ENCODE measurements around the gene MAP4K2.

MAP4K2 gene

DNA sequence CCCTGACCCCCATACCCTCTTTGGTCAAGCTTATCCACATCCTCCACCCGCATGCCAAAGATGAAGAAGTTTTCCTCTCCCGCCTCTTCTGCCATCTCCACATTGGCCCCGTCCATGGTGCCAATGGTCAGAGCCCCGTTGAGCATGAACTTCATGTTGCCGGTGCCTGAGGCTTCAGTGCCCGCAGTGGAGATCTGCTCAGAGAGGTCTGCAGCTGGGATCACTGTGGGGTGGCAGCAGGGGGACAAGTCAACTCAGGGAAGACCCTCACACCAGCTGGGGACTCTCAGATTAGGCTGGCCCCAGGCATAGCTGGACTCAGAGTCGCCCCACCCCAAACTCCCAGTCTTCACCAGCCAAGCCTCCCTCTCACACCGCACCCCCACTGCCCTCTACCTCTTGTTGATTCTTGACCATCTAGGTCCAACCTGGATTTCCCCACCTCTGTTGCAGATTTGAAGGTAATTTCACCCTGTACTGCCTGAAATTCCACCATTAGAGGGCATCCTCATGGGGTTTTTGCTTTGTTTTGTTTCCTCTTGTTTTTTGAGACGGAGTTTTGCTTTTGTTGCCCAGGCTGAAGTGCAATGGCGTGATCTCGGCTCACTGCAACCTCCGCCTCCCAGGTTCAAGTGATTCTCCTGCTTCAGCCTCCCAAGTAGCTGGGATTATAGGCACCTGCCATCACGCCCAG lies 52.5 kb downstream of the MAP4K2 start:
- 92 to 94% methylated on average over 8 to 10 of the region's 13 CpGs for WGBS, 2 experiments (ENCODE audit: insufficient coverage in 2 of 2)

DNA sequence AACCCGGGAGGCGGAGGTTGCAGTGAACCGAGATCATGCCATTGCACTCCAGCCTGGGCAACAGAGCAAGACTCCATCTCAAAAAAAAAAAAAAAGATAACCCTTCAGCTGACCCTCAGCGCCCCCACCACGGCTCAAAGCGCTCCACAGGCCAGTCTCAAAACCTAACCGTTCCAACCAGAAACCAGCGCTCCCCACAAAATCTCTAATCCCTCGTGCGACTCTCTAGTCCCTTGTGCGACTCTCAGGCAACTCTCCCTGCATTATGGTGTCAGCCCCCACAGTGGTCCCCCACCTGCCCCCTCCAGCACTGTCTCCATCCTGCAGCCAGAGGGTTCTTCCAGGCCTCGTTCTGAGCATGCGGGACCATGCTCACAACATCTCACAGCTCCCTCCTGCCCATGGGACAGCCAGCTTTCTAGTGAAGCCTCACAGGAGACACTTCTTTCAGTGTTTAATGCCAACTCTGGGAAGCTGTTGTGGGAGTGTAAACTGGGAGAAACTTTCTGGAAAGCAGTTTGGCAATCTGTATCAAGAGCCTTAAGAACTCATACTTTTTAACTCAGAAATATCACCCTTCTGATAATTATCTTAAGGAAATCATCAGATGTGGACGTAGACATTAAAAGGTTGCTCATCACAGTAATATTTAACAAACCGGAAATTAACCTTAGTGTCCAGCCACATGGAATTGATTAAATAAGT lies 54.9 kb downstream of the MAP4K2 start:
- Histone ChIP-seq H3K4me3 (ENCODE audit: extremely low read depth, insufficient read depth, low read length, poor library complexity, severe bottlenecking) (no peak overlapping the region), H3K36me3 (ENCODE audit: control insufficient read depth, insufficient read depth, low read length) (no peaks in the 10 kb centered on the region), H3K4me1 (ENCODE audit: control insufficient read depth, insufficient read depth, low read length, poor library complexity, severe bottlenecking) (peaks cover 5% of the 10 kb centered on the region), H3K27ac (ENCODE audit: low read depth, low read length, severe bottlenecking) (no peak overlapping the region), H3K9me3 (ENCODE audit: control insufficient read depth, low read length) (no peaks in the 10 kb centered on the region)
- 83 to 90% methylated on average over 6 to 11 of the region's 15 CpGs for WGBS, 2 experiments (ENCODE audit: insufficient coverage in 2 of 2)

More for the DNA sequence above, 52.5 kb downstream of the MAP4K2 start:
- H3K27ac ChIP-seq (ENCODE audit: low read depth, low read length, severe bottlenecking) = no peak overlapping the region
- H3K4me1 ChIP-seq (ENCODE audit: control insufficient read depth, insufficient read depth, low read length, poor library complexity, severe bottlenecking) = peaks cover under 1% of the 10 kb centered on the region
- no peaks in the 10 kb centered on the region for H3K36me3 ChIP-seq (ENCODE audit: control insufficient read depth, insufficient read depth, low read length)
- H3K9me3 ChIP-seq (ENCODE audit: control insufficient read depth, low read length) = no peaks in the 10 kb centered on the region
- H3K4me3 ChIP-seq (ENCODE audit: extremely low read depth, insufficient read depth, low read length, poor library complexity, severe bottlenecking) = no peak overlapping the region

DNA sequence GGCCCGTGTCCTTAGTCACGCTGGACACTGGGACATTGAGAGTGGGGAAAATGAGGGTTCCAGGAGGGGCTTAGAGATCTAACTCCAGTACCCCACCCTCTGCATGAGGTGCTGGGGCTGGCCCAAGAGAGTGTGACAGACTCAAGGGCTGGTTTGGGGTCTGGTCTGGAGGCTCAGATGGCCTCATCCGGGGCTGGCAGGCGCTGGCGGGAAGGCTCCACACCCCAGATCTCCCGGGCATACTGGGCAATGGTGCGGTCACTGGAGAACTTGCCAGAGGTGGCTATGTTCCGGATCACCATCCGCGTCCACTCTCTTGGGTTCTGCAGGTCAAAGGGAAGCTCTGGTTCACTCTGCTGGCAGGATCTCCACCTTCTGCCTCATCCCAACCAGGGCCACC lies 56.5 kb downstream of the MAP4K2 start:
- H3K9me3 ChIP-seq (ENCODE audit: control insufficient read depth, low read length) = no peaks in the 10 kb centered on the region
- H3K27ac ChIP-seq (ENCODE audit: low read depth, low read length, severe bottlenecking) = no peak overlapping the region
- no peak overlapping the region for H3K4me3 ChIP-seq (ENCODE audit: extremely low read depth, insufficient read depth, low read length, poor library complexity, severe bottlenecking)
- H3K4me1 ChIP-seq (ENCODE audit: control insufficient read depth, insufficient read depth, low read length, poor library complexity, severe bottlenecking) = peaks cover 5% of the 10 kb centered on the region
- 92% methylated on average over 9 to 10 of the region's 10 CpGs for WGBS, 2 experiments (ENCODE audit: insufficient coverage in 2 of 2)
- H3K36me3 ChIP-seq (ENCODE audit: control insufficient read depth, insufficient read depth, low read length) = no peaks in the 10 kb centered on the region

DNA sequence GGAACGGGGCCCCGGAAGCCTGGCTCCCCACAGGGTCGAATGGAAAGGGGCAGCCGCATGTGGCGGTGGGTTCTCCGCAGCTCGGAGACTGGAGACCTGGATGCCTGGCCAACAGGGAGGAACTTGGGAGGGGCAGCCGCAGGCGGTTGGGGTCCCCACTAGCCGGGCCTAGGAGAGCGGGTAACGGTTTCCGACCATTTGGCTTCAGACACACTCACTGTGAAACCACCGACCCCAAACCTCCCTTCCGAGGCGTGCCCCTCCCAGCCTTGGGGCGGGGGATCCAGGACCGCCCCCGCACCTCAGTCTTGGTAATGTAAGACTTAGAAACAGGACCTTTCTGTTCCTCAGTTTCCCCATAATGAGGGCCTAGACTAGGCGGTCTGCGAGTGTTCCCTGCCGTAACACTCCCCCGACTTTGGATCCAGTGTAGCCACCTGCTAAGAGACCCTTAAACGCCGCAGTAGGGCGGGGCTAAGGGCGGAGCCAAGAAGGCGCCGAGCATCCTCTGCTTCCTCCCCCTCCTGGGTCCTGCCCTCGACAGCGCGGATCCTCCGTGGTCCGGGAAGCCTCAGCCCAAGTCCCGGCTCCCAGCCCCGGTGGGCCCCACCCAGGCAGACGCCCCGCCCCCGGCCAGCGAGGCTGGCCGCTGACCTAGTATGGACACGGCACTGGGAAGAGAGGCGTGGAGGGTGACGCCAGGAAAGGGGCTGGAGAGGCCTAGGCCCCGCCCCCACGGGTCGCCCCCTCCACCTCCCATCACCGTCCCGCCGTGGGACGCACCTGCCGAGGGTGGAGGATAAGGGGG lies 57.3 kb downstream of the MAP4K2 start:
- H3K9me3 ChIP-seq (ENCODE audit: control insufficient read depth, low read length) = no peaks in the 10 kb centered on the region
- H3K27ac ChIP-seq (ENCODE audit: low read depth, low read length, severe bottlenecking) = no peak overlapping the region
- no peaks in the 10 kb centered on the region for H3K36me3 ChIP-seq (ENCODE audit: control insufficient read depth, insufficient read depth, low read length)
- H3K4me3 ChIP-seq (ENCODE audit: extremely low read depth, insufficient read depth, low read length, poor library complexity, severe bottlenecking) = peak overlapping the region; percentile 44
- 1 to 2% methylated on average over 33 to 37 of the region's 52 CpGs for WGBS, 2 experiments (ENCODE audit: insufficient coverage in 2 of 2)
- peaks cover 5% of the 10 kb centered on the region for H3K4me1 ChIP-seq (ENCODE audit: control insufficient read depth, insufficient read depth, low read length, poor library complexity, severe bottlenecking)

DNA sequence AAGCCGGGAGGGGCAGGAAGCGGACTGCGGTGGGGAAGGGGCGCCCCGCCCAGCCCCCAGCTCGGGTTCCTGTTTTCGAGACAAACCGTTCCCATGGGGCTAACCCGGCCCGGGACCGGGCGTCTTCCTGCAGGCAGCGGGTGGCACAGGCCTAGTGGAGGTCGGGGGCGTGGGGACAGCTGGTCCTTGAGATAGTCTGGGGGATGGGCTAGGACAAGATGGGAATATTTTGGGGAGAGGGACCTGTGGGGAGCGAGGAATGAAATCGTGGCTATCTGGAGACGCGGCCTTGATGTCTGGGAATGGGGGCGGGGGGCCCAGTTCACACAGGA lies 57.9 kb downstream of the MAP4K2 start:
- 0 to 1% methylated on average over 18 to 20 of the region's 20 CpGs for WGBS, 2 experiments (ENCODE audit: insufficient coverage in 2 of 2)
- Histone ChIP-seq H3K9me3 (ENCODE audit: control insufficient read depth, low read length) (no peaks in the 10 kb centered on the region), H3K4me1 (ENCODE audit: control insufficient read depth, insufficient read depth, low read length, poor library complexity, severe bottlenecking) (peaks cover 5% of the 10 kb centered on the region), H3K27ac (ENCODE audit: low read depth, low read length, severe bottlenecking) (no peak overlapping the region), H3K4me3 (ENCODE audit: extremely low read depth, insufficient read depth, low read length, poor library complexity, severe bottlenecking) (peak overlapping the region; percentile 44), H3K36me3 (ENCODE audit: control insufficient read depth, insufficient read depth, low read length) (no peaks in the 10 kb centered on the region)

DNA sequence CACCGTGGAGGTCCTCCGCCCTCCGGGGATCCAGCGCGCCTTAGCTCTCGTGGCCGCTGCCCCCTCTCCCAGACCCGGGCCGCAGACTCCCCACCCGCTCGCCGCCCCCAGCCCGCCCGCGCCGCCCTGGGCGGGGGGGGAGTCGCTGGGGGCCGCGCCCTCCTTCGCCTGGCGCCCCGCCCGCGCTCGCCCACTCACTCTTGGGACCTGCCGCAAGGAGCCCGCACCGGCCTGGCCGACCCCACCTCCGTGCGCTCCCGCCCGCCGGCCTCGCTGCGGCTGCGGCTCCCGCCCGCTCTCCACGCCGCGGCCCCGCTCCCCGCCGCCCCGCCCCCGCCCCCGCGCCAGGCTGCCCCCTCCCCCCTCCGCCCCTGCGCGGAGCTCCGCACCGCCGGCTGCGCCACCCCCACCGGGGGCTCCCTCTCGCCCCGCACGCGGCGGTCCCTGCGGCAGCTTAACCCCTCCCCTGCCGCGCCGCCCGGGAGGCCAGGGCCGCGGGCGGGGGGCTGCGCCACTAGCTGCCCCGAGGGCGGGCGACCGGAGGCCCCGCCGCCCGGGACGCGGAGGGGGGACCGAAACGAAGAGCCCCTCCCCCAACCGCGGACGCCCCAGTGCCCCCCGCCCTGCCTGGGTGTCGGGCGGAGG lies 58.3 kb downstream of the MAP4K2 start:
- 1% methylated on average over 18 to 20 of the region's 89 CpGs for WGBS, 2 experiments (ENCODE audit: insufficient coverage in 2 of 2)
- peaks cover 5% of the 10 kb centered on the region for H3K4me1 ChIP-seq (ENCODE audit: control insufficient read depth, insufficient read depth, low read length, poor library complexity, severe bottlenecking)
- no peaks in the 10 kb centered on the region for H3K9me3 ChIP-seq (ENCODE audit: control insufficient read depth, low read length)
- H3K27ac ChIP-seq (ENCODE audit: low read depth, low read length, severe bottlenecking) = no peak overlapping the region
- H3K36me3 ChIP-seq (ENCODE audit: control insufficient read depth, insufficient read depth, low read length) = no peaks in the 10 kb centered on the region
- peak overlapping the region; percentile 44 for H3K4me3 ChIP-seq (ENCODE audit: extremely low read depth, insufficient read depth, low read length, poor library complexity, severe bottlenecking)

DNA sequence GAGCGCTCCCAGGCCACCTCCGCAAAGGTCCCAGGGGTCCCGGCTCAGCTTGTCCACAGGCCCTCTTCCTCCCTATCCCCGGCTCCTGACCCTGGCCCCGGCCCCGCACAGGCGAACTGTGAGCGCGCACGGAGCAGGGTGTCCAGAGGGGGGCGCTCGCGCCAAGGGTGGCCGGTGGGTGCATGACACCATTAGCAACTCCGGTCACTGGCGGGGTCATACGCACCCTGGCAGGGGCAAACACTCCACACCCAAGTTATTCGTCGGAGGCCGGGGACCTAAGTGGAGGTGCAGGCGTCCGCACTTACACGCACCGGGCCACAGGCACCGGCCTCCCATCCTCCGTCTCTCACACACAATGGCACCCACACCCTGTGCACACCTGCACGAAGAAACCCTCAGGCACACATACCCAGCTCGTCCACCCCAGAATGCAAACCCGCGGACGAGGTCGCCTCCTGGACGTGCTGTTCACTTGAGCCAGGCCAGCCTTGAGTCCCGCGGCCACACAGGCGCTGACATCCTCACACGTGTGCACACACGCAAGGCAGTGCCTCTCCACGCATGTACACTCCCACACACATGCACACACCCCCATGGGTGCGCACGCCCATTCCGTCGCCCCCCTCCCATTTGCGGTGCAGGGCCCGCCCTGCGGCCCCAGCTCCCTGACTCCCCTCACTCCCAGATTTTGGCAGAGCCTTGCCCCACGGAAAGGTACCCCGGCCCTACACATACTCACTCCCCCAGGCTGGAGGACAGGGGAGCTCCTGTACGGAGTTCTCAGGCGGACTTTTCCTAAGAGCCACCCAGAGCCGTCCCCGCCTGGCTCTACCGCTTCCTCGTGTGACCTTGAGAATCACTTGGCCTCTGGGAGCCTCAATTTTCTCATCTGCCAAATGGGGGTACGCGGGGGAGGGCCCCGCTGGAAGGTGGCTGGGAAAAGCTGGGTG lies 59.1 kb downstream of the MAP4K2 start, which contains the start of gene RASGRP2:
RASGRP2 (minus strand) TSS at position 552 of the 953 bp plus-strand sequence. CDS start 1,276 bp downstream, outside the sequence.
- H3K9me3 ChIP-seq (ENCODE audit: control insufficient read depth, low read length) = no peaks in the 10 kb centered on the region
- no peaks in the 10 kb centered on the region for H3K36me3 ChIP-seq (ENCODE audit: control insufficient read depth, insufficient read depth, low read length)
- peak within 1 kb of the TSS; percentile 44 for H3K4me3 ChIP-seq (ENCODE audit: extremely low read depth, insufficient read depth, low read length, poor library complexity, severe bottlenecking)
- H3K4me1 ChIP-seq (ENCODE audit: control insufficient read depth, insufficient read depth, low read length, poor library complexity, severe bottlenecking) = peaks cover 5% of the 10 kb centered on the region
- 4 to 7% methylated on average over 44 to 53 of the region's 57 CpGs for WGBS, 2 experiments (ENCODE audit: insufficient coverage in 2 of 2)
- H3K27ac ChIP-seq (ENCODE audit: low read depth, low read length, severe bottlenecking) = no peak within 1 kb of the TSS

DNA sequence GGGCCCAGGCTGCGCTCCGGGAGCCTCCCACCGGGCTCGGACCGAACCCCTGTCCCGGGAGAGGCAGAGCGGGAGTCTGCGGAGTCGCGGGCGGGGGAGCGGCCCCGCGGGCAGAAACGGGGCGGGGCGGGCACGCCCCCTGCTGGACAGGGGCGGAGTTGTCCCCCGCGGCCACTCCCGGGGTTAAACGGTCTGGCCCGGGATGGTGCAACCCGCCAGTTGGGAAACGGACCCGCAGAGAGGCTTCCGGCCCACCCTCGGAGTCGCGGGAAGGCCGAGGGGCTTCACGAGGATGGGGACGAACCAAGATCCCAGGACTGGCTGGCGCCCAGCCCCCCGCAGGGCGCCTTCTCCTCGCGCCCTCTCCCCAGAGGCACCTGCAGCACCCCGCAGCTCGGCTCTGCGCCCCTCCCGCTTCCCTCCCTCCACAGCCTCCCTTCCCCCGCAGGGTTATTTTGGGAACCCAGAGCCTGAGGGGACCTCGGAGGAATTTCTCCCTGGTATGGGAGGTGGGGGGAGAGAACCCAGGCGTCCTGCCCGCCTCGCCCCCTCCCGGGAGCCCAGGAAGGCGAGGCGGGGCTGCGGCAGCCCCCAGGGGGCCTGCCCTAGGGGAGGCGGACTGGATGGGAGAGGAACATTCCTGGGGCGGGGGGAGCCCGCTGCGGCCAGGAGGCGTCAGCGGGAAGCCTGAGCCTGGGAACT lies 60.0 kb downstream of the MAP4K2 start:
- Histone ChIP-seq H3K9me3 (ENCODE audit: control insufficient read depth, low read length) (no peaks in the 10 kb centered on the region), H3K4me1 (ENCODE audit: control insufficient read depth, insufficient read depth, low read length, poor library complexity, severe bottlenecking) (peaks cover 5% of the 10 kb centered on the region), H3K36me3 (ENCODE audit: control insufficient read depth, insufficient read depth, low read length) (no peaks in the 10 kb centered on the region), H3K27ac (ENCODE audit: low read depth, low read length, severe bottlenecking) (no peak overlapping the region), H3K4me3 (ENCODE audit: extremely low read depth, insufficient read depth, low read length, poor library complexity, severe bottlenecking) (peak overlapping the region; percentile 35)
- WGBS, 2 experiments (ENCODE audit: insufficient coverage in 2 of 2) = 1% methylated on average over 35 to 48 of the region's 58 CpGs

DNA sequence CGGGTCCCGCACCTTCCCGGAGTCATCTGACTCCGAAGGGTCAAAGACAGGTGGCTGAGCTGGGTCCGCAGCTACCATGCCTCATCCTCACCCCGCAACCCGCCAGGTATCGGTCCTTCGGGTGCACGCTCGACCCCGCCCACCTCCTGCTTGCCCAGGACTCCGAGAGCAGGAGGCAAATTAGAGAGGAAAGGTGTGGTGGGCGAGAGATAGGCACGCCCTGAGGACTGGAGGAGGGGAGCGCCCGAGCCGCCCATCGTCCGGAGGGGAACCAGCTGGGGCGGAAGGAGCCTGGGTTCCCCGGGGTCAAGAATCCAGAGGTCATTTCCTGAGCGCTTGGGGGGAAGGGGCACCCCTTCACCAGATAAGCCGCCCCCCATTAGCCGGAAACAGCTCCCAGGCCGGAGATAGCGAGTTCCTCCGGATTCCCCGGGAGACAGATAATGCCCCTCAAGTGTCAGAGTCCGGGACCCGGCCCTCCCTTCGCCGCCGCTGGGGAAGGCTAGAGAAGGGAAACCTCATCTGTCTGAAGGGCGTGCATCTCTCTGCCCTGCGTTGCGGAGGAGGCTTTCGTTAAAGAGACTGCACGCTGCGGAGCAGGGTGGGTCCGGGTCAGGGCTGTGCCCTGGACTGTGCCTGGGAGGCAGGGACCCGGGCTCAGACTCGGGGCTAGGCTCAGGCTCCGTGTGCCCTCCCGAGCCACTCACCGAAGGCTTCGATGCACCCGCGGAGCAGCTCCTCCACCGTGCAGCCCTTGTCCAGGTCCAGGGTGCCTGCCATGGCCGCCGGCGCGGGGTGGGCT lies 60.7 kb downstream of the MAP4K2 start:
- WGBS, 2 experiments (ENCODE audit: insufficient coverage in 2 of 2) = 12 to 15% methylated on average over 35 to 53 of the region's 54 CpGs
- Histone ChIP-seq H3K27ac (ENCODE audit: low read depth, low read length, severe bottlenecking) (no peak overlapping the region), H3K36me3 (ENCODE audit: control insufficient read depth, insufficient read depth, low read length) (no peaks in the 10 kb centered on the region), H3K4me3 (ENCODE audit: extremely low read depth, insufficient read depth, low read length, poor library complexity, severe bottlenecking) (peak overlapping the region; percentile 35), H3K9me3 (ENCODE audit: control insufficient read depth, low read length) (no peaks in the 10 kb centered on the region), H3K4me1 (ENCODE audit: control insufficient read depth, insufficient read depth, low read length, poor library complexity, severe bottlenecking) (peaks cover 5% of the 10 kb centered on the region)

All from mesodermal cell (in vitro differentiated cells).